Vagina (tissue), 2 donors: ENCODE measurements around the gene PTPN11.

Experiments used
- POLR2AphosphoS5 ChIP-seq, 2 donors: sonication (generic); formaldehyde crosslinking; IDR thresholded peaks; one replicate each; pipeline ENCODE4 v1.9.0; 2017; ENCODE audit warnings: antibody characterized with exemption in 2 of 2, mild to moderate bottlenecking in 2 of 2, low read depth in 1 of 2; ENCODE audit not compliant: insufficient read depth in 1 of 2
- TF ChIP-seq, protein P1 (sequence below), 3 experiments: fragments of 450-650 bp in 2 of 3; fragments of 200-600 bp in 1 of 3; sonication (generic) in 1 of 3; IDR thresholded peaks; one replicate each; pipeline ENCODE4 v1.5.1; 2017 to 2019; ENCODE audit warnings: antibody characterized with exemption in 3 of 3, mild to moderate bottlenecking in 2 of 3, moderate library complexity in 2 of 3

DNA sequence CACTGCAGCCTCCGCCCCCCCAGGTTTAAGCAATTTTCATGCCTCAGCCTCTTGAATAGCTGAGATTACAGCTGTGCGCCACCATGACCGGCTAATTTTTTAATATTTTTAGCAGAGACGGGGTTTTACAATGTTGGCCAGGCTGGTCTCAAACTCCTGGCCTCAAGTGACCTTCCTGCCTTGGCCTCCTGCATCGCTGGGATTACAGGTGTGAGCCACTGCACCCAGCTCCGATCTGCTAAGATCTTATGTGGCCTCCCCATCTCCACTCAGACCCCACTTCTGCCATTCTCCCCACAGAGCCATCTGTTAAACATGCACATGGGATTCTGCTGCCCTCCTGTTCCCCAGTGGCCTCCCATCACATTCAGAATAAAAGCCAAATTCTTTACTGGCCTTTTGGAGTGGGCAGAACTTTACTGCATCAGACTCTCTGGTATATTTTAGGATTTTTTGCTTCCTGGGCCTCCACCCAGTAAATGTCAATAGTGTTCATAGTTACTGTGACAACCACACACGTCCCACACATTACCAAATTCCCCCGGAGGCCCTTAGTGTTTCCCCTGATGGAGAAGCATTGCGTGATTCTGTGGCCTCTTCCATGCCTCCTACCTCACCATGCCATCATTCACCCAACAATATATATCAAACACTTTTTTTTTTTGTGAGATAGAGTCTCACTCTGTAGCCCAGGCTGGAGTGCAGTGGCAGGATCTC, 96.3 kb downstream of the PTPN11 start:
- TF ChIP-seq, protein P1, sequence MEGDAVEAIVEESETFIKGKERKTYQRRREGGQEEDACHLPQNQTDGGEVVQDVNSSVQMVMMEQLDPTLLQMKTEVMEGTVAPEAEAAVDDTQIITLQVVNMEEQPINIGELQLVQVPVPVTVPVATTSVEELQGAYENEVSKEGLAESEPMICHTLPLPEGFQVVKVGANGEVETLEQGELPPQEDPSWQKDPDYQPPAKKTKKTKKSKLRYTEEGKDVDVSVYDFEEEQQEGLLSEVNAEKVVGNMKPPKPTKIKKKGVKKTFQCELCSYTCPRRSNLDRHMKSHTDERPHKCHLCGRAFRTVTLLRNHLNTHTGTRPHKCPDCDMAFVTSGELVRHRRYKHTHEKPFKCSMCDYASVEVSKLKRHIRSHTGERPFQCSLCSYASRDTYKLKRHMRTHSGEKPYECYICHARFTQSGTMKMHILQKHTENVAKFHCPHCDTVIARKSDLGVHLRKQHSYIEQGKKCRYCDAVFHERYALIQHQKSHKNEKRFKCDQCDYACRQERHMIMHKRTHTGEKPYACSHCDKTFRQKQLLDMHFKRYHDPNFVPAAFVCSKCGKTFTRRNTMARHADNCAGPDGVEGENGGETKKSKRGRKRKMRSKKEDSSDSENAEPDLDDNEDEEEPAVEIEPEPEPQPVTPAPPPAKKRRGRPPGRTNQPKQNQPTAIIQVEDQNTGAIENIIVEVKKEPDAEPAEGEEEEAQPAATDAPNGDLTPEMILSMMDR (IDR thresholded peaks at IDR 0.05), result no peak
- no peak for TF ChIP-seq POLR2AphosphoS5 (IDR thresholded peaks at IDR 0.05; ENCODE audit: insufficient read depth in 1 of 2, low read depth in 1 of 2)
